GM19351 (cell line): ENCODE data around the gene MIEF2.
"Not testable (repeated sequence)": the region's sequence is repeated elsewhere in the genome, so short reads cannot be mapped to it uniquely, and the experiment has no call there.

ENCODE experiments used
- ATAC-seq: cut with Tn5 transposase; IDR thresholded peaks from one replicate; pipeline ENCODE4 v1.9.1; 2021; ENCODE audit warnings: mild to moderate bottlenecking, moderate library complexity; ENCODE audit not compliant: unreplicated experiment

Gene MIEF2, protein sequence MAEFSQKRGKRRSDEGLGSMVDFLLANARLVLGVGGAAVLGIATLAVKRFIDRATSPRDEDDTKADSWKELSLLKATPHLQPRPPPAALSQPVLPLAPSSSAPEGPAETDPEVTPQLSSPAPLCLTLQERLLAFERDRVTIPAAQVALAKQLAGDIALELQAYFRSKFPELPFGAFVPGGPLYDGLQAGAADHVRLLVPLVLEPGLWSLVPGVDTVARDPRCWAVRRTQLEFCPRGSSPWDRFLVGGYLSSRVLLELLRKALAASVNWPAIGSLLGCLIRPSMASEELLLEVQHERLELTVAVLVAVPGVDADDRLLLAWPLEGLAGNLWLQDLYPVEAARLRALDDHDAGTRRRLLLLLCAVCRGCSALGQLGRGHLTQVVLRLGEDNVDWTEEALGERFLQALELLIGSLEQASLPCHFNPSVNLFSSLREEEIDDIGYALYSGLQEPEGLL

DNA sequence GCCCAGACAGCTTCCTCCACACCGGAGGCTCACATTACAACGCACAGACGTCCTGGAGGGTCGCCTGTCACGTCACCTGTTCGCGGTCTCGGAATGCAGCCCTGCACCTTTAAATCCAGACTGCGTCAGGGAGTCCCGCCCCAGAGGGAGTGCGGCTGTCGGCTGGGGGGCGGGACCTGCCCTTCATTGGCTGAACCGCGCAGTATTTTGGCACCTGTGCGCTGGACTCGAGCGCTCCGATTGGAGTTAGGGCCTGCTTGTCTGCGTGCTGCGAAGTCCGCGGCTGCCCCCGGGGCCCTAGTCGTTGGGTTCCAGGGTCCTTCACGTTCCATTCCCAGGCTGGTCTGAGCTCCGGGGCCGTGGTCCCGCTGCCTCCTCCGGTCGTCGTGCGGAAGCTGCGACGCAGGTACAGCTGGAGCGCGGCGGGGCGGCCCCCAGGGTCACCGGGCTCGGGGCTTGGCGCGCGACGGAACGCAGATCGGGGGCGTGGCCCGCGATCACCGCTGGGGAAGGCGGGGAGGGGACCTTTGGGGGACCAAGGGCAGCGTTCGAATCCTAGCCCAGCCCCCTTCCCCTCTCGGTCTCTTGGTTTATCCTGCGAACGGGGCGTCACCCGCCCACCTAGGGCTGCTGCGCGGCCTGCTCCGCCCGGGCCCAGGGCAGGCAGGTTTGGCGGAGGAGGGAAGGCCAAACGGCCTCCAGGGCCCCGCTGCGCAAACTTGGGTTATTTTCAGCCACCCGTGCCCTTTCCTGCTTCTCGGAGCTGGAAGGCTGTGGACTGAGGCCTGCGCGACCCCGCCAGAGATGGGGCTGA lies at the start of gene MIEF2:
Gene MIEF2, plus strand, starts transcription at position 331 of the 814 bp plus-strand sequence. CDS start 2,059 bp downstream, outside the sequence.
- peak; percentile 83 for ATAC-seq

DNA sequence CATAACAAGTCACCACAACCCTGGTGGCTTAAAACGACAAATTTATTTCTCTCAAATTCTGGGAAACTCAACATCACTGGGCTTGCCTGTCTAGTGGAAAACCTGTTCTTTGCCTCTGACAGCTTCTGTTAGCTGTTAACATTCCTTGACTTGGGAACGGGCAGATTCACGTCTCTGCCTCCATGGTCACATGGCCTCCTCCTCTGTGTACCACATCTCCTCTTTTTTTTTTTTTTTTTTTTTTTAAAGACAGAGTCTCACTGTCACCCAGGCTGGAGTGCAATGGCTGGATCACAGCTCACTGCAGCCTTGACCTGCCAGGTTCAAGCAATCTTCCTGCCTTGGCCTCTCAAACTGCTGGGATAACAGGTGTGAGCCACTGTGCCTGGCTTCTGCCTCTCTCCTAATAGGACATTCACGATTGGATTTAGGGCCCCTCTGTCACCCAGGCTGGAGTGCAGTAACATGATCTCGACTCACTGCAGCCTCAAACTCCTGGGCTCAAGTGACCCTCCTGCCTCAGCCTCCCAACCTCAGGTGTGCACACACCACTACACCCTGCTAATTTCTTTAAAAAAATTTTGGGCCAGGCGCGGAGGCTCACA lies 46.7 kb upstream of the MIEF2 start:
- no peak for ATAC-seq

DNA sequence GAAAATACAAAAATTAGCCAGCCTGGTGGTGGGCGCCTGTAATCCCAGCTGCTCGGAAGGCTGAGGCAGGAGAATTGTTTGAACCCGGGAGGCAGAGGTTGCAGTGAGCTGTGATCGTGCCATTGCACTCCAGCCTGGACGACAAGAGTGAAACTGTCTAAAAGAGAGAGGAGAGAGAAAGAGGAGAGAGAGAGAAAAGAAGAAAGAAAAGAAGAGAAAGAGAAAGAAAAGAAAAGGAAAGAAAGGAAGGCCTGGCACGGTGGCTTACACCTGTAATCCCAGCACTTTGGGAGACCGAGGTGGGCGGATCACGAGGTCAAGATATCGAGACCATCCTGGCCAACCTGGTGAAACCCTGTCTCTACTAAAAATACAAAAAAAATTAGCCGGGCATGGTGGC lies 43.6 kb upstream of the MIEF2 start:
- ATAC-seq, result not testable (repeated sequence)

DNA sequence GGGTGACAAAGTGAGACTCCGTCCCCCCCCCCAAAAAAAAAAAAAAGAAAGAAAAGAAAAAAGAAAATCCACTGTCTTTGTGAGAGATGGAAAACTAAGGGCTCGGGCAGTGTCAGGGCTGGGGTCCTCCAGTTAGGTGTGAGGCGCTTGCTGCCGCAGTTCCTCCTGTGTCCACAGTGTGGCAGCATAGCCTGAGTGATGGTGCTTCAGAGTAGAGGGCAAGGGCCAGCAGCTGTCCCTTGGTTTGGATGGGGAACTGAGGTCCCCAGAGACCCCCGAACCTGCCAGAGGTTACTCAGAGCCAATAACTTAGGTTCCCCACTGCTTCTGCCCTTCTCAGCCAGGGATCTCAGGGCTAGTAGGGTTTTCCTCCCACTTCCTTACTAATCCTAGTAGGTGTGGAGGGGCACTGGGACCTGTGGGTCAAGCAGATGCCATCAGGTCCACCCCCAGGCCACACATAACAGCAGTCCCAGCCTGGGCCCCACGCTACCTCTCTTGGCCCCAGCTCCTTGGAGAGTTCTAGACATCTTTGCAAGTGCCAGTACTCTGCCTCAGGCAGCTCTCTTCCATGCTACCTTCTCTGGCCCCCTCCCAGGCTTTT lies 42.9 kb upstream of the MIEF2 start:
- no peak for ATAC-seq

DNA sequence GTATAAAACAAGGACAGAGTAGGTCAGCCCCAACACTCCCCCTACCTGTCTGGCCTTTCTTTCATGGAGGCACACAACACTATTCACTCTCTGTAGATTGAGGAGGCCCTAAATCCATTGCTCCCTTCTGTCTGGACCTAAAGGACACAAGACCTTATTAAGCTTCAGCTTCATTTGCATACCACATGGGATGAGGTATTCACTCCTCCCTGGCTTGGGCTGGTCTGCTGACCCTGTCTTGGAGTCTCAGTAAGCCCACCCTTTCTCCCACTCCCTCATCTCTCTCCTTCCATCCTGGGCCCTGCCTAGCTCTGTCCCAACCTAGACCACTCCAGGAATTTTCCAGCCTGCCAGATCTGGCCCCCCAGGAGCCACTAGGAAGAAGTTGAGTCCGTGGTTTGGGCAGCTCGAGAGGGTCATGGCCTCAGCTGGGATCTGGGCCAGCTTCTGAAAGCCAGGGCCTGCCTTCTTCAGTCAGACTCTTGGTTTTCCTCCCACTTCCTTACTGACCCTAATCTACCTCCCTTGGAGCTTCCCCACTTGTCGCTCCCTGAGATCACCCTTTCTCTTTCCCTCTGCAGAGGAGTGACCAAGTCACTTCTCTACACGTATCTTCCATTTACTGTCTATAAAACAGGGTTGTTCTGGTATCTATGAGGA lies 41.6 kb upstream of the MIEF2 start:
- ATAC-seq, result no peak

DNA sequence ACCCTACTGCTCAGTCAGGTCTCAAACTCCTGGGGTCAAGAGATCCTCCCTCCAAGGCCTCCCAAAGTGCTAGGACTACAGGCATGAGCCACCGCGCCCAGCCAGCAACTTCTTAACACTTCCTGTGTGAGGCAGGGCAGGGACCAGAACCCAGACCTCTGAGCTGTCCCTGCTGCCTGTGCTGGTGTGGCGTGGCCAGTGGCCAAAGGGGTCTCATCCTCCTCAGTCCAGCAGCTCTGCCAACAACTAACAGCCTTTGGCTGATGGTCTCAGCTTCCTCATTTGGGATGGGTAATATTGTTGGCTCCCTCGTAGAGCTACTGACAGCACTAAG lies 36.4 kb upstream of the MIEF2 start:
- no peak for ATAC-seq

DNA sequence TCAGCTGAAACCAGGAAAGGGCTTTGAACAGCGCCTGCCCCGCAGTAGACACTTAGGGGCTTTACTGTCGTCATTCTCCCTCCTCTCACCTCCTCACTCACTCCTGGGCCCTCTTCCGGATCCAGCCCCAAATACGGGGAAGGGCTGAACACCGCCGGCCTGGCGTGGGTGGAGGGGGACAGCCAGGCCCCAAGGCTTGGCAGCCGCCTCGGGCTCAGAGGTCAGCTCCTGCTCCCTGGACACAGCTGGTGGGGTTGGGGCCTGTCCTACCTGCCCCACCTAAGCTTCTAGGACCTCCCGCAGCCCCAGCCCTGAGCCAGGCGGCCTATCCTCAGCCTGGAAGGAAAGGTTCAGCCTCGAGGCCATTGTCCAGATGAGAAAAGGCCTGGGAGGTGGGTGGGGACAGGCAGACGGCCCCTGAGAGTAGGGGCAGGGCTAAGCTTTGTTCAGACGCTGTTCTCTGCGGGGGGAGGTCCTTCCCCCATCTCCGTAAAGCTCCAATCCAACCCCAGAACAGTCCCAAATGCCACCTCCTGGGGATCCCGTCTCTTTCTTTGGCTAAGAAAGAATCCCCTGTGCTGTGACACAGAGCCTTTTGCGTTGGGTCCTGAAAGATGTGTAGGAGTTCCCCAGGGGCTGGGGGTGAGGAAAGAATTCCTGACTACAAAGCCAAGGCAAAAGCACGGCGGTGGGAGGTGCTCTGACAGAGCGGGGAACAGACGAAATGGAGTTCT lies 35.9 kb upstream of the MIEF2 start:
- ATAC-seq, result no peak

DNA sequence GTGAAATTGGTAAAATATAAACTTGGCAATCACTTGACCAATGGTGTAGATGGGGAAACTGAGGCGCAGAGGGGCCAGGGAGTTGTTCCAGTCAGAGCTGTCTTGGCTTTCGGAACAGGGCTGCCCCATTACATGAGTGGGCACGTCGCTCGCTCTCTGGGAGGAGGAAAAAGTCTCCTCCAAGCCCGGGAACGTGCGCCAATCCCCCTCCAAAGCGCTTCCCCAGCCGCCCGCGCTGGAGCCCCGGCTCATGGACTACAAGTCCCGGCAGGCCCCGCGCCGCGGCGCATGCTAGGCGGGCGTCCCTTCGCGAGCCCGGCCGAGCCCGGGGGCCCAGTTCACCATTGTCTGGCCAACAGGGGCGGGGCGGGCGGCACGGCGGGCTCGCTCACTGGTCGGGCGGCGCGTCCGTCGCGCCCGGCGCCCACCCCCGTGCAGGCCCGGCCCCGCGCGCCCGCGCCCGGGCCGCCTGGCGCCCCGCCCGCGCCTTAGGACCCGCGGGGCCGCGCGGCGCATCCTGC lies 35.3 kb upstream of the MIEF2 start, which contains the start of gene LLGL1:
Gene LLGL1, plus strand, starts transcription at position 515 of the 521 bp plus-strand sequence. CDS start 48 bp downstream, outside the sequence.
- ATAC-seq, result peak; percentile 89

DNA sequence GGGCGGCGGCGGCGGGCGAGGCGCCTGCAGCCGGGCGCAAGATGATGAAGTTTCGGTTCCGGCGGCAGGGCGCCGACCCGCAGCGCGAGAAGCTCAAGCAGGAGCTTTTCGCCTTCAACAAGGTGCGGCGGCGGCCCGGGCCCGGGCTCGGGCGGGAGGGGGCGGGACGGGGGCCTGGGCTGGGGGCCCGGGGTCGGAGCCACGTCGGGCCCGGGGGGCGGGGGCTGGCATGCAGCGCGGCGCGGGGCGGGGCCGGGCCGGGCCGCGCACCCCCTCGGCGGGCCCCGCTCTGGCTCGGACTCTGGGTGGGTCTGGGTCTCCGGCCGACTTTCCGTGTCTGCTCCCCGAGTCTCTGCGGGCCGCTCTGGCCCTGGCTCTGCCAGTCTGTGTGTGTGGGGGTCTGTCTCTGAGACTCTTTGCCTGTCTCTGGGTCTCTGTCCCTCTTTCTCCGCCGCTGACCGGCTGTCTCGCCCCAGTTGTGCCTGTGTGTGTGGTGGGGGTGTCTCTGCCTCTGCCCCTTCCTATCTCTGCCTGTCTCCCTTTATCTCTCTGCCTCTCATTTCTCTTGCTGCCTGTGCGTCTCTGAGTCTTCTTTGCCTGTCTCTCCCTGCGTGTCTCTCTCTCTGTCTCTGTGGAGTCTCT lies 34.7 kb upstream of the MIEF2 start:
- ATAC-seq, result peak; percentile 29

DNA sequence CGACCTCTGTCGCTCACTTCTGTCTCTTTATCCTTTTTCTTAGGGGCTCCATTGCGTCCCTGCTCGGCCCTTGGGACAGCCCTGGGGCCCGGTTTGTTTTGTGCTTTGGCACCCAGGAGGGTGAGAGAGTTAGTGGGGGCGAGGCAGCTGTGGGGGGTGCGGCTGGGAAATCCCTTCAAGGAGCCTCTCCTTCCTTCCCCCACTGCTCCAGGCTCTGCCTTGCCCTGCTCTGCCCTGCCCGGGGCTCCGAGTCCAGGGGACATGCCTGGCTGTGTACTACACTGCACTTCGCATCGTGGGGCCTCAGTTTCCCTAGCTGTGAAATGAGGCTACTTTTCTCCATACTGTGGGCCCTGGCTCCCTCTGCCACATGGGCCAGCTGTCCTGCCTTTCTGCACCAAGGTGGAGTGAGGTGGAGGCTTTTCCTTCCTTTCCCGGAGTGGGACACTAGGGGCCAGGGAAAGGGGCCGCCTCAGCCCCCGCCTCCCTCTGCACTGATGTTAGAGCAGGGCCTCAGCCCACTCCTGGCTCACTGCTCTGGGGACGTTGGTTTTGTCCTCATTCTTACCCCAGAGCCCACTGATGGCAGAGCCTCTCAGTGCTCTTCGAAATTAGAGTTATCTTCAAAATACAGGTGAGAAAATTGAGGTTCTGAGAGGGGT lies 34.0 kb upstream of the MIEF2 start:
- ATAC-seq, result no peak

DNA sequence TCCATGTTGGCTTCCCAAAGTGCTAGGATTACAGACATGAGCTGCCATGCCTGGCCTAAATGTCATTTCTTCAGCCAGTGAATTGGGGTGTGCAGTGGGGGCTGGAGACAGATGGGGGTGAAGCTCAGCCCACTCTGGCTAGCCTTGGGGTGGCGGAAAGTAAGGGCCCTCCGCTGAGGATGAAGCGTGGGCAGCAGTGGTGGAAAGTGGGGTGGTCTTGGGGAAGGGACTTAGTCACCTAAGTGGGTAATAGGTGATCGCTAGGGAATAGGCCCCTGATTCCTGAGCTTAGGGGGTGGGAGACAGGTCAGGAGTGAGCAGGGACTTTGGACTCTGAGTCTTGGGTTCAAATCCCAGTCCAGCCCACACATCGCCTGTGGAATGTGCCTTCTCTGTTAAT lies 32.8 kb upstream of the MIEF2 start:
- no peak for ATAC-seq

DNA sequence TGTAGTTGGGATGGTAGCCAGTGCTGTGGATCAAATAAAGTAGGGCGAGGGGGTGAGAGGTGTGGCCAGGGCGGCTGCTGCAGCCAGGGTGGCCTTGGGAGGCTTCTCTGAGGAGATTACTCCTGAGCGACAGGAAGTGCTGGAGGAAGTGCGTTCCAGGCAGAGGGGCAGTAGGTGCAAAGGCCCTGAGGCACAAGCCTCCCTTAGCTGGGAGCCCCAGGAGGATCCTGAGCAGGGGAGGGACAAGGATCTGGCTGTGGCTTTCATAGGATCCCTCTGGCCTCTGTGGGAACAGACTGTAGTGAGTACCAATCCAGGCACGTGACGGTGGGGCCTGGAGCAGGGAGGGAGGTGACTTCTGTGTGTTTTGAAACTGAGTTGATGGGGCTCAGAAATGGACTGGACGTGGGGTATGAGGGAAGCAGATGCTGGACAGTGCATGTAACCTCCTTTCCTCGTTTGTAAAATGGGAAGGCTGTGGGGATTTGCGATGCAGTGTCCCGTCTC lies 32.2 kb upstream of the MIEF2 start:
- ATAC-seq, result no peak

DNA sequence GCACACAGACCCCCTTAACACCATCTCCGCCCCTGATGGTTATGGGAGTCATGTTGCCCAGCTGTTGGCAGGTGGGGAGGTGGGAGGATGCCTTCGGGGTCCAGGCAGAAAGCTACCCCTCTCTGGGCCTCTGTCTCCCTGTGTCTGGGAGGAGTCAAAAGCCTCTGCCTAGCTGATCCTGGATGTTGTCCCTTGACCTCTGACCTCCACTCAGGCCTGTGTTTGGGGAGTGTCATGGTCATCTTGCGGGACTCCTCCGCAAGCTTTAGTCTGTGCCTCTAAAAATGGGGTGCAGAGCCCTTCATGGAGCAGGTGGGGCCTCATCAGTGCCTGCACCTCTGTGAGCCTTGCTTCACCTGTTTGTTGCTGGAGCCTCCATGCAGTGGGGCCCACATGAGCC lies 31.2 kb upstream of the MIEF2 start:
- no peak for ATAC-seq

DNA sequence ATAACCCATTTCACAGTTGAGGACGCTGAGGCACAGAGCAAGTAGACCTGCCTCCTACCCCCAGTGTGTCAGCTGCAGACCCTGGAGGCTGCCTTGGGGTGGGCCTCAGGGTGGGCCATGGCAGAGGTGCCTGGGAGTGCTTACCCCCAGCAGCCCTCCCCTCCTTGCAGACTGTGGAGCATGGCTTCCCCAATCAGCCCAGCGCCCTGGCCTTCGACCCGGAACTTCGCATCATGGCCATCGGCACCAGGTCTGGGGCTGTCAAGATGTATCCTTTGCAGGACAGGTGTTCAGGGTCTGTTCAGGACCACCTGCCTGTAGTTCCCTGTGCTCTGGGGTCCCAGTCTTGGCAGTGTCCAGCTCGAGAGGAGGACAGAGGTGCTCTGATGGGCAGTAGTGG lies 30.7 kb upstream of the MIEF2 start:
- no peak for ATAC-seq

DNA sequence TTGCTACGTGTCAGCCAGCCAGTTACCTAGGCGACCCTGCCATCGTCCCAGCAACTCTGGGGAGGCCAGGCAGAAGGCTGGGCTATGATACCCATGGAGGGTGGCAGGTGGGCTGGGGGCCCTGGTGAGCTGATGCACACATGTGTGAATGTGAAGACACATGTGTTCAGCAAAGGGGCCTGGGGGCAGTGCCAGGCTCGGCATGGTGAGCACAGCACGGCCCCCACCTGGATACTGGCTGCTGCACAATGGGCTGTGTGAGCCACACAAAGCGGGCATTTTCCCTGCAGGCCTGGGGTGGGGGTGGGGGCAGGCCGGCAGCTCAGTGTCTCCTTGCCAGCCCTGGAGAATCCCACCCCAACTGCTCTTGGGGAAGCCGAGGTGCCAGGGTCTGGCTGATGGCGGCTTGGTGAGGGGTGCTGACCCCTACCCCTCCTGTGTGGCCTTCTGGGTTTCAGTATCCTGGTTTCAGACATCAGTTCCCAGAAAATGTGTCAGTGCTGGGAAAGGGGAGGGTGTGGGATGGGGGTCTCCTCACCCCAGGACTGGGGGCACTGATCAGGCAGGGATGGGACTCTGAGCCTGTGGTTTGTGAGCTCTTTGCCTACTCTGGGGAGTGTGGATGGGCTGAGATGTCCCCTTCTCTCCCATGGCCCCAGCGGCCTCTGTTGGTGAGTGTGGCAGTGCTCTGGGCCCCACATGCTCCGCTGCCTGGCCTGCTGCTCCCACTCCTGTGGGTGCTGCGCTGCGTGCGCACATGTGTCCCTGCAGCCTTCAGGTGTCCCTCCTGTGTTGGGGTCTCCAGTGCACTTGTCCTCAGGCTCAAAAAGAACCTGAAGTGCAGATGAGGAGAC lies 29.9 kb upstream of the MIEF2 start:
- no peak for ATAC-seq

DNA sequence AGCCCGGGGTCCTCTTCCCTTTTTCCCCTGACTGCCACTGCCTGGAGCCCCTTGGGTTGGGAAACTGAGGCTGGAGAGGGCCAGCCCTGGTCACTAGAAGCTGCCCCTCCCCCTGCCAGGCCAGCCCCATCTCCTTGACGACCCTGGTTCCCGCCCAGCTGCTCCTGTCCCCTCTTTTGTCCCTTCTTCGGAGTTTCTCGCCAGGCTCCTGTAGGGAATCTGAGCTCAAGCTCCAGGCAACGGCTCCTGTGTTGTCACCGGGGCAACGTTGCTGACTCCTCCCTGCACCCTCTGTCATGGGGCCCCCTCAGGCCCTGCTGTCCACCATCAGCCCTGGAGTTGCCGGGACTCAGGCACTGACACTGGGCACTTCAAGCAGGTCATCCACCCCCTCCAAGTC lies 29.3 kb upstream of the MIEF2 start:
- no peak for ATAC-seq

DNA sequence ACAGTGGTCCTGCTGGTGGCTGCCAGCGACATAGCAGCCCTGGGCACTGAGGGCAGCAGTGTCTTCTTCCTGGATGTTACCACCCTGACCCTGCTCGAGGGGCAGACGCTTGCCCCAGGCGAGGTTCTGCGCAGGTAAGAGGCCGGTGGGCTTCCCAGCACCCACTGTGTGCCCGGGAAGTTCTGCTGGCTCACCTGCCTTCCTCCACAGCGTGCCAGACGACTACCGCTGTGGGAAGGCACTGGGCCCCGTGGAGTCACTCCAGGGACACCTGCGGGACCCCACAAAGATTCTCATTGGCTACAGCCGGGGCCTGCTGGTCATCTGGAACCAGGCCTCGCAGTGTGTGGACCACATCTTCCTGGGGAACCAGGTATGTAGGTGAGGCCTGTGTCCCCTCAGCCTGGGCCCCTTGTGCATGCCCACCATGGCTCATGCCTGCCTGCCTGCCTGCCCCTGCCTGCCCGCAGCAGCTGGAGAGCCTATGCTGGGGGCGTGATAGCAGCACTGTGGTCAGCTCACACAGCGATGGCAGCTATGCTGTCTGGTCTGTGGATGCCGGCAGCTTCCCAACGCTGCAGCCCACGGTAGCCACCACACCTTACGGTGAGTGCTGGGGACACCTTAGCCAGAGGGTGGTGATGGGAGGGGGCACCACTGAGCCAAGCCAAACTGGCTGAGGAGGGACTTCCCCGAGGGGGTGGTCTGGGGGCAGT lies 26.5 kb upstream of the MIEF2 start:
- ATAC-seq, result no peak
